Measurements from ENCODE around the gene NAA15. TPM values are rescaled to one million over a fixed set of nuclear protein-coding genes. Genes with fewer than 3 reads are reported as not detected.
"Not testable (repeated sequence)": the region's sequence is repeated elsewhere in the genome, so short reads cannot be mapped to it uniquely, and the experiment has no call there.

The NAA15 gene
- total RNA-seq, 2 donors from 2014 or later, result 16.5 to 22.8 TPM

GRCh38 chr4:139314047-139314800 lies 12.9 kb downstream of the NAA15 start:
- Histone ChIP-seq H3K4me1 (peaks cover 32% of the 10 kb centered on the region), H3K27ac (no peak overlapping the region), H3K4me3 (no peak overlapping the region), H3K27me3 (no peaks in the 10 kb centered on the region), H3K36me3 (replicated peaks in 1 of 2; ENCODE audit: insufficient read depth in 1 of 2, low read depth in 2 of 2) (no peaks in the 10 kb centered on the region), H3K9me3 (no peaks in the 10 kb centered on the region)
- DNase-seq (no peak), ATAC-seq (no peak)
- intact Hi-C loops (cut with DNase I), result no loop called here
- 86 to 93% methylated on average over 4 of the region's 4 CpGs for WGBS, 2 donors
- TF ChIP-seq POLR2A (IDR thresholded peaks at IDR 0.05), result no peak
- TF ChIP-seq, protein P1, sequence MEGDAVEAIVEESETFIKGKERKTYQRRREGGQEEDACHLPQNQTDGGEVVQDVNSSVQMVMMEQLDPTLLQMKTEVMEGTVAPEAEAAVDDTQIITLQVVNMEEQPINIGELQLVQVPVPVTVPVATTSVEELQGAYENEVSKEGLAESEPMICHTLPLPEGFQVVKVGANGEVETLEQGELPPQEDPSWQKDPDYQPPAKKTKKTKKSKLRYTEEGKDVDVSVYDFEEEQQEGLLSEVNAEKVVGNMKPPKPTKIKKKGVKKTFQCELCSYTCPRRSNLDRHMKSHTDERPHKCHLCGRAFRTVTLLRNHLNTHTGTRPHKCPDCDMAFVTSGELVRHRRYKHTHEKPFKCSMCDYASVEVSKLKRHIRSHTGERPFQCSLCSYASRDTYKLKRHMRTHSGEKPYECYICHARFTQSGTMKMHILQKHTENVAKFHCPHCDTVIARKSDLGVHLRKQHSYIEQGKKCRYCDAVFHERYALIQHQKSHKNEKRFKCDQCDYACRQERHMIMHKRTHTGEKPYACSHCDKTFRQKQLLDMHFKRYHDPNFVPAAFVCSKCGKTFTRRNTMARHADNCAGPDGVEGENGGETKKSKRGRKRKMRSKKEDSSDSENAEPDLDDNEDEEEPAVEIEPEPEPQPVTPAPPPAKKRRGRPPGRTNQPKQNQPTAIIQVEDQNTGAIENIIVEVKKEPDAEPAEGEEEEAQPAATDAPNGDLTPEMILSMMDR (IDR thresholded peaks at IDR 0.05), result no peak

GRCh38 chr4:139315221-139315675 lies 13.9 kb downstream of the NAA15 start:
- intact Hi-C loops (cut with DNase I), result no loop called here
- DNase-seq, result no peak
- no peak for ATAC-seq
- Histone ChIP-seq H3K27ac (no peak overlapping the region), H3K9me3 (no peaks in the 10 kb centered on the region), H3K4me3 (no peak overlapping the region), H3K27me3 (no peaks in the 10 kb centered on the region), H3K36me3 (replicated peaks in 1 of 2; ENCODE audit: insufficient read depth in 1 of 2, low read depth in 2 of 2) (no peaks in the 10 kb centered on the region), H3K4me1 (peaks cover 32% of the 10 kb centered on the region)
- 93 to 97% methylated on average over 13 of the region's 13 CpGs for WGBS, 2 donors
- TF ChIP-seq POLR2A (IDR thresholded peaks at IDR 0.05), result no peak
- TF ChIP-seq, protein P1 (IDR thresholded peaks at IDR 0.05), result no peak

DNA sequence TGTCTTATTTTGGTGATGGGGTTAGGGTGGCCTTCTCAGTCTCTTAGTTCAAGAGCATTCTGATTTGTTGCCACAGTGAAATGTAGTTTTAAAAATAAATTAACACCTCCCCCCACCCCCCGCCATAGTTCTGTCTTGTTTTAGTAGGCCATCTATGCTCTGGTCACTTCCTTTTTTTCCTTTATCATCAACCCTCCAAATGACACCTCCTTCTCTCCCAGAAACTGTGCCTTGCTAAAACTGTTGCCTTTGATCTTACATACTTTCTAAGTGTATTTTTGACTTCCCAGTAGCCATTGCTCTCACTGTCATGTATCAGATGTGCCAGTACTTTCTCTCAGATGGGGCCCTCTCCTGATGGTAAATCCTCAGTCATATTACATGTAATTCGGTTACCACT lies 15.4 kb downstream of the NAA15 start:
- Histone ChIP-seq H3K27me3 (no peaks in the 10 kb centered on the region), H3K36me3 (replicated peaks in 1 of 2; ENCODE audit: insufficient read depth in 1 of 2, low read depth in 2 of 2) (no peaks in the 10 kb centered on the region), H3K4me3 (no peak overlapping the region), H3K9me3 (no peaks in the 10 kb centered on the region), H3K27ac (no peak overlapping the region), H3K4me1 (peaks cover 33% of the 10 kb centered on the region)
- TF ChIP-seq, protein P1 (IDR thresholded peaks at IDR 0.05), result no peak
- TF ChIP-seq POLR2A (IDR thresholded peaks at IDR 0.05), result no peak
- ATAC-seq (no peak), DNase-seq (no peak)
- intact Hi-C loops (cut with DNase I), result no loop called here
- WGBS, 2 donors, result 84 to 85% methylated on average over 2 of the region's 2 CpGs

DNA sequence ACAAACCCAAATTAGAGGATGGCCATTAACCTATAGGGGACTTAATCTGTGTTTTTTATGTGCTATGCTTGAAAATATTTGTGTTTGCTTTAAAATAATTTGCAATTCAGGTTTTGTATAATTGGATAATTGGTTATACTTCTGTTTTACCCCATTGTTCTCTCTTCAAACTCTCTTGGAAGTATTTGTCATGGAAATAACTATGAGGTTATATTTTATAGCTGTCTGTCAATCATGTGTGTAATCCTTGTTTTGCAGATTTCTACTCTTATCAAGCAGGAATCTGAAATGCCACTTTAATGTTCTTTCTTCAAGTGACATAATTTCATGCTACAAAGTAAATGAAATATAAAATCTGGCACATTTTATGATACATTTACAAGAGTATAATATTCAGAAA lies 16.3 kb downstream of the NAA15 start:
- no peaks in the 10 kb centered on the region for H3K9me3 ChIP-seq
- H3K27me3 ChIP-seq, result no peaks in the 10 kb centered on the region
- H3K4me1 ChIP-seq, result peaks cover 30% of the 10 kb centered on the region
- ATAC-seq (no peak), DNase-seq (no peak)
- H3K27ac ChIP-seq, result no peak overlapping the region
- TF ChIP-seq POLR2A (IDR thresholded peaks at IDR 0.05), result no peak
- TF ChIP-seq, protein P1 (IDR thresholded peaks at IDR 0.05), result no peak
- no peaks in the 10 kb centered on the region for H3K36me3 ChIP-seq (replicated peaks in 1 of 2; ENCODE audit: insufficient read depth in 1 of 2, low read depth in 2 of 2)
- intact Hi-C loops (cut with DNase I), result no loop called here
- no peak overlapping the region for H3K4me3 ChIP-seq

DNA sequence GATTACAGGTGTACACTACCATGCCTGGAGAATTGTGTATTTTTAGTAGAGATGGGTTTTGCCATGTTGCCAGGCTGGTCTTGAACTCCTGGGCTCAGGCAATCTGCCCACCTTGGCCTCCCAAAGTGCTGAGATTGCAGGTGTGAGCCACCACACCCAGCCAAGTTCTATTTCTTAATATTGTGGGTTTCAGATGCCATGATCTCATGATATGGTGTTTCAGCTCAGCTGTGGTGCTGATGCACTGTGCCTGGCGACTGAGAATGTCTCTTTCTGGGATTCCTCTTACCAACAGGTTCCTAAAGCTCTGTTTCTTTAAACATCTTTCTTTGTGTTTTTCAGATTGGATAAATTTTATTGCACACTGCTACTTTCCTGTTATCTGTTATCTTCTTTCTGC lies 18.3 kb downstream of the NAA15 start:
- no peaks in the 10 kb centered on the region for H3K27me3 ChIP-seq
- no peak for DNase-seq
- H3K4me3 ChIP-seq, result no peak overlapping the region
- H3K36me3 ChIP-seq (replicated peaks in 1 of 2; ENCODE audit: insufficient read depth in 1 of 2, low read depth in 2 of 2), result no peaks in the 10 kb centered on the region
- intact Hi-C loops (cut with DNase I), result no loop called here
- WGBS, 2 donors, result 83 to 88% methylated on average over 1 of the region's 1 CpG
- H3K9me3 ChIP-seq, result no peaks in the 10 kb centered on the region
- peaks cover 34% of the 10 kb centered on the region for H3K4me1 ChIP-seq
- TF ChIP-seq, protein P1 (IDR thresholded peaks at IDR 0.05), result no peak
- no peak for TF ChIP-seq POLR2A (IDR thresholded peaks at IDR 0.05)
- no peak for ATAC-seq
- no peak overlapping the region for H3K27ac ChIP-seq

- H3K27ac ChIP-seq; H3K36me3 ChIP-seq (replicated peaks in 1 of 2; ENCODE audit: insufficient read depth in 1 of 2, low read depth in 2 of 2); ATAC-seq; H3K9me3 ChIP-seq; intact Hi-C loops (cut with DNase I); DNase-seq; H3K27me3 ChIP-seq; H3K4me3 ChIP-seq: not testable (repeated sequence)
- WGBS, 2 donors, result 18 to 19% methylated on average over 1 of the region's 1 CpG
- H3K4me1 ChIP-seq, result peaks cover 35% of the 10 kb centered on the region
Measured at GRCh38 chr4:139322070-139322469, 20.8 kb downstream of the NAA15 start.

- DNase-seq; H3K4me3 ChIP-seq; H3K9me3 ChIP-seq; ATAC-seq; intact Hi-C loops (cut with DNase I); H3K36me3 ChIP-seq (replicated peaks in 1 of 2; ENCODE audit: insufficient read depth in 1 of 2, low read depth in 2 of 2); H3K27me3 ChIP-seq; H3K27ac ChIP-seq: not testable (repeated sequence)
- 96 to 97% methylated on average over 6 of the region's 6 CpGs for WGBS, 2 donors
- H3K4me1 ChIP-seq, result peaks cover 30% of the 10 kb centered on the region
Measured at GRCh38 chr4:139322541-139322940, 21.2 kb downstream of the NAA15 start.
